ENCODE data around the gene FUOM. TPM values are rescaled to one million over a fixed set of nuclear protein-coding genes. Genes with fewer than 3 reads are reported as not detected.

Gene FUOM
- total and polyA plus RNA-seq, 9 of the 15 experiments (the other 6 are each of a cell fraction or from before 2014, with no cell fraction given) = 1.8 to 96.1 (median 27.0) TPM

- TF ChIP-seq UBTF (IDR thresholded peaks at IDR 0.05; ENCODE audit: borderline replicate concordance in 1 of 2, low read depth in 2 of 2, low read length in 2 of 2) (0 out of 4 replicates have a peak, but pooled peaks of 1 of the 2 experiments have one; percentile 28), HNRNPLL (IDR thresholded peaks at IDR 0.05; ENCODE audit: low read depth, low read length, poor library complexity, severe bottlenecking) (peak; percentile 18), KDM4B (IDR thresholded peaks at IDR 0.05; ENCODE audit: borderline replicate concordance in 2 of 2, low read depth in 1 of 2) (no peak), TFAP4 (CRISPR knock-in tag; IDR thresholded peaks at IDR 0.05; ENCODE audit: borderline replicate concordance) (peak; percentile 82; the same call in 1 of the 2 replicates), REST (IDR thresholded peaks at IDR 0.05; ENCODE audit: borderline replicate concordance) (peak; percentile 72; the same call in 1 of the 2 replicates), REST (CRISPR knock-in tag; IDR thresholded peaks at IDR 0.05; ENCODE audit: low read depth) (no peak), EP300 (IDR thresholded peaks at IDR 0.05; ENCODE audit: low read length) (no peak), CTCFL (IDR thresholded peaks at IDR 0.05; ENCODE audit: borderline replicate concordance, insufficient read depth, low read depth, low read length, poor library complexity, severe bottlenecking) (no peak), RHOXF2B (CRISPR knock-in tag; conservative IDR thresholded peaks at IDR 0.05) (no peak), MAZ (CRISPR knock-in tag; conservative IDR thresholded peaks at IDR 0.05 in 1 of 2, IDR thresholded peaks at IDR 0.05 in 1 of 2) (peak in 1 of 2 experiments; percentile 27; a peak in 1 of 4 replicates), ZNF76 (CRISPR knock-in tag; IDR thresholded peaks at IDR 0.05; ENCODE audit: borderline replicate concordance) (no peak), ARID2 (IDR thresholded peaks at IDR 0.05) (peak; percentile 33; the same call in 1 of the 2 replicates)
Observed at GRCh38 chr10:133329491-133330202, 28.2 kb downstream of the FUOM start (continued).

Measured in K562 (cell line).